ENCODE data around the gene PCK2. TPM values are rescaled to one million over a fixed set of nuclear protein-coding genes. Genes with fewer than 3 reads are reported as not detected.

Gene PCK2
- total RNA-seq, 1 donor from 2014 or later: 66.0 TPM

DNA sequence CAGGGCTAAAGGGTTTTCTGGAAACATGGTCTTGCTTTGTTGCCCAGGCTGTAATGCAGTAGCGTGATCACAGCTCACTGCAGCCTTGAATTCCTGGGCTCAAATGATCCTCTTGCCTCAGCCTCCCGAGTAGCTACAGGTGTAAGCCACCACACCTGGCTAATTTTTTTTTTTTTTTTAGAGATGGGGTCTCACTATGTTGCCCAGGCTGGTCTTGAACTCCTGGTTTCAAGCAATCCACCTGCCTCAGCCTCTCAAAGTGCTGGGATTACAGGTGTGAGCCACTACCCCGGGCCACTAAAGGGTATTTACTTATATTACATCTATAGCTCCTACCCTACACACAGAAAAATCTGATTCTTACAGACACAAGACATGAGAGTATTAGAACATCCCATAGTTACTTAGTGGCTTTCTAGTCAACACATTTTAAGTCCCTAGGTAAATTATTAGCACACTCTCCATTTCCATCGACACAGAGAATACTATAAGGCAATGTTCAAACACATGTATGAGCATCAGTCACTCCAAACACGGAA is 14.3 kb downstream of the PCK2 start:
- TF ChIP-seq, protein P1, sequence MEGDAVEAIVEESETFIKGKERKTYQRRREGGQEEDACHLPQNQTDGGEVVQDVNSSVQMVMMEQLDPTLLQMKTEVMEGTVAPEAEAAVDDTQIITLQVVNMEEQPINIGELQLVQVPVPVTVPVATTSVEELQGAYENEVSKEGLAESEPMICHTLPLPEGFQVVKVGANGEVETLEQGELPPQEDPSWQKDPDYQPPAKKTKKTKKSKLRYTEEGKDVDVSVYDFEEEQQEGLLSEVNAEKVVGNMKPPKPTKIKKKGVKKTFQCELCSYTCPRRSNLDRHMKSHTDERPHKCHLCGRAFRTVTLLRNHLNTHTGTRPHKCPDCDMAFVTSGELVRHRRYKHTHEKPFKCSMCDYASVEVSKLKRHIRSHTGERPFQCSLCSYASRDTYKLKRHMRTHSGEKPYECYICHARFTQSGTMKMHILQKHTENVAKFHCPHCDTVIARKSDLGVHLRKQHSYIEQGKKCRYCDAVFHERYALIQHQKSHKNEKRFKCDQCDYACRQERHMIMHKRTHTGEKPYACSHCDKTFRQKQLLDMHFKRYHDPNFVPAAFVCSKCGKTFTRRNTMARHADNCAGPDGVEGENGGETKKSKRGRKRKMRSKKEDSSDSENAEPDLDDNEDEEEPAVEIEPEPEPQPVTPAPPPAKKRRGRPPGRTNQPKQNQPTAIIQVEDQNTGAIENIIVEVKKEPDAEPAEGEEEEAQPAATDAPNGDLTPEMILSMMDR (IDR thresholded peaks at IDR 0.05): no peak
- Mint-ChIP-seq H3K27ac (ENCODE audit: unreplicated experiment) (peak overlapping the region; percentile 42), H3K36me3 (ENCODE audit: unreplicated experiment) (peaks cover 11% of the 10 kb centered on the region), H3K27me3 (ENCODE audit: unreplicated experiment) (no peaks in the 10 kb centered on the region), H3K9me3 (ENCODE audit: unreplicated experiment) (no peaks in the 10 kb centered on the region), H3K4me3 (ENCODE audit: unreplicated experiment) (no peak overlapping the region), H3K4me1 (ENCODE audit: unreplicated experiment) (peaks cover 9% of the 10 kb centered on the region)
- DNase-seq (ENCODE audit: extremely low spot score, unreplicated experiment): no peak

DNA sequence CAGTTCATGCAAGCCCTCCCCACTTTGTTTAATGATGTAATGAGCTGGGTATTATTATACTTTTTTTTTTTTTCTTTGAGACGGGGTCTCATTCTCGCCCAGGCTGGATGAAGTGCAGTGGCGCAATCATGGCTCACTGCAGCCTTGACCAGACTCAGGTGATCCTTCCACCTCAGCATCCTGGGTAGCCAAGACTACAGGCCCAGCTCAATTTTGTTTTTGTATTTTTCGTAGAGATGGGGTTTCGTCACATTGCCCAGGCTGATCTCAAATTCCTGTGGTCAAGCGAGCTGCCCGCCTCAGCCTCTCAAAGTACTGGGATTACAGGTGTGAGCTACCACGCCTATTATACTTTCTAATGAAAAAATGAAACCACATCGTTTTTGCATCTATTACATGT is 15.9 kb downstream of the PCK2 start:
- no peak overlapping the region for H3K4me3 Mint-ChIP-seq (ENCODE audit: unreplicated experiment)
- H3K27ac Mint-ChIP-seq (ENCODE audit: unreplicated experiment): no peak overlapping the region
- H3K27me3 Mint-ChIP-seq (ENCODE audit: unreplicated experiment): no peaks in the 10 kb centered on the region
- no peak for DNase-seq (ENCODE audit: extremely low spot score, unreplicated experiment)
- H3K36me3 Mint-ChIP-seq (ENCODE audit: unreplicated experiment): no peaks in the 10 kb centered on the region
- H3K4me1 Mint-ChIP-seq (ENCODE audit: unreplicated experiment): peaks cover 10% of the 10 kb centered on the region
- TF ChIP-seq, protein P1 (IDR thresholded peaks at IDR 0.05): no peak
- H3K9me3 Mint-ChIP-seq (ENCODE audit: unreplicated experiment): no peaks in the 10 kb centered on the region

DNA sequence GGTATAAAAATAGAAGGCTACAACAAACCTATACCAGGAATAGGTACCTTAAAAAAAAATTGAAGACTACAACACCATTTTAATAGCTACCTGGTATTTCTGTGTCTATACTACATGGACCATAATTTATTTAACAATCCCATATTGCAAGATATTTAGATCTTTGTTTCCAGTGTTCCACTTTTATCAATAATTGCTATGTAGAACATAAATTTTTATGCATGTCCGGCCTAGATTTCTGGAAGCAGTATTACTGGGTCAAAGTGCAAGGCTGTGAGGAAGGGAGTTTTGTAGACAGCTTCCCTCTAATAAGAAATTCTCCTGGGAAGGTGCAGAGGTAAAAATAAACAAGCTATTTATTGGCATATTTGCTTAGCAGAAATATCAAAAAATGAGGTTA is 16.4 kb downstream of the PCK2 start:
- TF ChIP-seq, protein P1 (IDR thresholded peaks at IDR 0.05): no peak
- peaks cover 14% of the 10 kb centered on the region for H3K4me1 Mint-ChIP-seq (ENCODE audit: unreplicated experiment)
- no peak overlapping the region for H3K27ac Mint-ChIP-seq (ENCODE audit: unreplicated experiment)
- DNase-seq (ENCODE audit: extremely low spot score, unreplicated experiment): no peak
- no peaks in the 10 kb centered on the region for H3K36me3 Mint-ChIP-seq (ENCODE audit: unreplicated experiment)
- H3K9me3 Mint-ChIP-seq (ENCODE audit: unreplicated experiment): no peaks in the 10 kb centered on the region
- no peaks in the 10 kb centered on the region for H3K27me3 Mint-ChIP-seq (ENCODE audit: unreplicated experiment)
- H3K4me3 Mint-ChIP-seq (ENCODE audit: unreplicated experiment): no peak overlapping the region

DNA sequence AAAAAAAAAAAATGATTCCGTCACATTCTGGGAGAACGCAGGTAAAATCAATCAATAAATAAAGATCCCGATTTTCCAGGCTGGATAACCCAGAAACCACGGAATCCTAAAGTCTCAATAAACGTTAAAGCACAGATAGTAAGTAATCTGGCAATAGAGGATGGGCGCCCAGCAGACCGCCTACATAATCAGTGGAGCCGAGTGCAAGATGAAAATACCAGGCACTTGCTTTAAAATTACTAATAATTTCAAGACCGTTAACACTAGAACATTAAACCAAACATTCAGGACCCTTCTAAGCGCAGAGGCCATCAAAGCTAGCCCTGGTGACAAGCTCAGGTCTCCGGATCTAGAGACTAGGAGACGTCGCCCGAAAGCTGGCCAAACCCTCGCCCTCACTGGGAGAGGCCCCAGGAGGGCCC is 19.3 kb downstream of the PCK2 start:
- TF ChIP-seq, protein P1 (IDR thresholded peaks at IDR 0.05): no peak
- H3K27ac Mint-ChIP-seq (ENCODE audit: unreplicated experiment): peak overlapping the region; percentile 99
- H3K4me1 Mint-ChIP-seq (ENCODE audit: unreplicated experiment): peaks cover 21% of the 10 kb centered on the region
- peaks cover 3% of the 10 kb centered on the region for H3K36me3 Mint-ChIP-seq (ENCODE audit: unreplicated experiment)
- no peak for DNase-seq (ENCODE audit: extremely low spot score, unreplicated experiment)
- H3K4me3 Mint-ChIP-seq (ENCODE audit: unreplicated experiment): peak overlapping the region; percentile 95
- no peaks in the 10 kb centered on the region for H3K9me3 Mint-ChIP-seq (ENCODE audit: unreplicated experiment)
- H3K27me3 Mint-ChIP-seq (ENCODE audit: unreplicated experiment): no peaks in the 10 kb centered on the region

DNA sequence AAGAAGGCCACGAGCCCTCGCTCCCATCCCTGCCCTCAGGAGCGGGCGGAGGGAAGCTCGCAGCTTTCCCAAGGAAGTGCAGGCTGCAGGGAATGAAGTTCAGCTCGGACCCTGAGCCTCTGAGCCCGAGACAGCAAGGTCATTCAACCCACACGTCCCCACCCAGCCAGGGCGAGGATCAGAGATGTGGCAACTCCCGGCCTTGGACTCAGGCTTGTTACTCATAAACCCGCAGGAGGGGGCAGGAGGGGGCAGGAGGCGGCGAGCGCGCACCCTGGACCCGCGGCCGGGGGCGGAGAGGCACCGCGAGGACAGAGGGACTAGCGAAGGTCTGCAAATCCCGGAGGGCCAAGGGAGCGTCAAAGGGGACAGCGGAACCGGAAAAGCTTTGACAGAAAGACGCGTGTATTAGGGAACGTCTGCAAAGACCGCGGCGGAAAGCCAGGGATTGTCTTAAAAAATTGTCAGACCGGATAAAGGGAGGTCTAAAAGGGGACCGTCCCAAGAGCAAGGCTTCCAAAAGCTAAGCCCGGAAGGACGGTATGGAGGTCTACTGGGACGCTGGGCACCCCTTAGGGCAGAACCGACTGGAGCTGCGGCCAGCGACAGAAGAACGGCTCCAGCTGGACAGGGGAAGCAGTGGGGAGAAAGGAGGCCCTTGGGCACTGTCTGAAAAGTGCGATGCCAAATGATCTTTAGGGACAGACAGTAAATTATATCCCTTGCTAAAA is 19.9 kb downstream of the PCK2 start:
- Mint-ChIP-seq H3K4me1 (ENCODE audit: unreplicated experiment) (peaks cover 16% of the 10 kb centered on the region), H3K27me3 (ENCODE audit: unreplicated experiment) (no peaks in the 10 kb centered on the region), H3K27ac (ENCODE audit: unreplicated experiment) (peak overlapping the region; percentile 99), H3K9me3 (ENCODE audit: unreplicated experiment) (no peaks in the 10 kb centered on the region), H3K36me3 (ENCODE audit: unreplicated experiment) (peaks cover 9% of the 10 kb centered on the region), H3K4me3 (ENCODE audit: unreplicated experiment) (peak overlapping the region; percentile 95)
- peak; percentile 89 for DNase-seq (ENCODE audit: extremely low spot score, unreplicated experiment)
- TF ChIP-seq, protein P1 (IDR thresholded peaks at IDR 0.05): no peak

Data from osteocyte (in vitro differentiated cells).